ENCODE data around the gene ABO.

Gene ABO

GRCh38 chr9:133261103-133261752 is 13.8 kb downstream of the ABO start:
- no peak for DNase-seq (ENCODE audit: low read depth)
- no peak for TF ChIP-seq CTCF (IDR thresholded peaks at IDR 0.05; ENCODE audit: control insufficient read depth, extremely low read depth, insufficient read depth)
- H3K4me3 ChIP-seq (ENCODE audit: low read depth, low read length): no peak overlapping the region

GRCh38 chr9:133260334-133261102 is 14.5 kb downstream of the ABO start:
- TF ChIP-seq CTCF (IDR thresholded peaks at IDR 0.05; ENCODE audit: control insufficient read depth, extremely low read depth, insufficient read depth): no peak
- no peak overlapping the region for H3K4me3 ChIP-seq (ENCODE audit: low read depth, low read length)
- DNase-seq (ENCODE audit: low read depth): no peak

GRCh38 chr9:133258061-133259015 is 16.7 kb downstream of the ABO start:
- TF ChIP-seq CTCF (IDR thresholded peaks at IDR 0.05; ENCODE audit: control insufficient read depth, extremely low read depth, insufficient read depth): no peak
- H3K4me3 ChIP-seq (ENCODE audit: low read depth, low read length): no peak overlapping the region
- no peak for DNase-seq (ENCODE audit: low read depth)

GRCh38 chr9:133257465-133257956 is 17.5 kb downstream of the ABO start:
- H3K4me3 ChIP-seq (ENCODE audit: low read depth, low read length): no peak overlapping the region
- no peak for TF ChIP-seq CTCF (IDR thresholded peaks at IDR 0.05; ENCODE audit: control insufficient read depth, extremely low read depth, insufficient read depth)
- no peak for DNase-seq (ENCODE audit: low read depth)

- TF ChIP-seq CTCF (IDR thresholded peaks at IDR 0.05; ENCODE audit: control insufficient read depth, extremely low read depth, insufficient read depth): no peak
- no peak for DNase-seq (ENCODE audit: low read depth)
- no peak overlapping the region for H3K4me3 ChIP-seq (ENCODE audit: low read depth, low read length)
These were observed 18.3 kb downstream of the ABO start for GRCh38 chr9:133256686-133257091.

- no peak for DNase-seq (ENCODE audit: low read depth)
- TF ChIP-seq CTCF (IDR thresholded peaks at IDR 0.05; ENCODE audit: control insufficient read depth, extremely low read depth, insufficient read depth): no peak
- H3K4me3 ChIP-seq (ENCODE audit: low read depth, low read length): no peak overlapping the region
These were observed 18.9 kb downstream of the ABO start for GRCh38 chr9:133256136-133256461.
